ENCODE data around the gene ANKRD40. TPM values are rescaled to one million over a fixed set of nuclear protein-coding genes. Genes with fewer than 3 reads are reported as not detected.

The ANKRD40 gene
- total and polyA plus RNA-seq, 9 of the 15 experiments (the other 6 are each of a cell fraction or from before 2014, with no cell fraction given): 9.0 to 28.9 (median 27.7) TPM

DNA sequence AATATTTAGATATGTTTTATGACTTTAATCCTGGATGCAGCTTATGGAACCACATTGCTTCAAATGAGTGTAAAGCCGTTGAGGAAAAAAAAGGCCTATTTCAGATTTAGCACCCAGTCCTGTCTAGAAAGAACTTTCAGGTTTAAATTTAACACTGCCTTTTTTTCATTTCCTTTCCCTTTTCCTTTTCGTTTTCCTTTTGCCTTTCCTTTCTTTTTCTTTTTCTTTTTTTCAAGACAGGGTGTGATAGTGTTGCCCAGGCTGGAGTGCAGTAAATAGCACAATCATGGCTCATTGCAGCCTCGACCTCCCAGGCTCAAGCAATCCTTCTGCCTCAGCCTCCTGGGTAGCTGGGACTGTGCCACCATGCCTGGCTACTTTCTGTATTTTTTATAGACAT is 27.6 kb upstream of the ANKRD40 start:
- intact Hi-C loops (cut with micrococcal nuclease): no loop called here
- no peak for FAIRE-seq
- POLR2A ChIA-PET: no interaction called here

More for the DNA sequence above, 27.6 kb upstream of the ANKRD40 start:
- WGBS (ENCODE audit: insufficient coverage, low coverage, missing lambda C conversion rate): 84% methylated on average over 2 of the region's 3 CpGs
- H3K9me1 ChIP-seq (ENCODE audit: control insufficient read depth, insufficient read depth, low read length): peaks cover 3% of the 10 kb centered on the region
- H4K20me1 ChIP-seq (replicated peaks; ENCODE audit: control insufficient read depth, insufficient read depth, low read length): peaks cover 18% of the 10 kb centered on the region
- CTCF ChIA-PET (ENCODE audit: low intra/inter-chr PET ratio): no interaction called here
- H3K36me3 ChIP-seq (ENCODE audit: control insufficient read depth, insufficient read depth, low read length): peaks cover 65% of the 10 kb centered on the region
- no peak overlapping the region for H3K27ac ChIP-seq (ENCODE audit: extremely low read depth, low read depth, low read length)
- H3K4me1 ChIP-seq (replicated peaks in 1 of 2; ENCODE audit: control insufficient read depth in 2 of 2, insufficient read depth in 2 of 2, low read length in 2 of 2): peaks cover 5 to 8% of the 10 kb centered on the region in 2 experiments; a peak in 3 of 5 replicates
- no peak overlapping the region for H3K4me2 ChIP-seq (ENCODE audit: insufficient read depth, low read length)
- ATAC-seq: no peak
- in situ Hi-C loops (cut with MboI): no loop called here
- H3K4me3 ChIP-seq: no peak overlapping the region
- no peak for DNase-seq (ENCODE audit: extremely low read depth in 1 of 4, low spot score in 3 of 4)
- H2AFZ ChIP-seq (ENCODE audit: low read depth, low read length): no peak overlapping the region
- no peaks in the 10 kb centered on the region for H3K27me3 ChIP-seq (ENCODE audit: control insufficient read depth in 2 of 2, insufficient read depth in 2 of 2, low read length in 2 of 2)
- H3K79me2 ChIP-seq (ENCODE audit: control insufficient read depth, insufficient read depth, low read length): peaks cover 99% of the 10 kb centered on the region
- BruUV-seq (replicated peaks): no TSS peak
- TF ChIP-seq, protein P1, sequence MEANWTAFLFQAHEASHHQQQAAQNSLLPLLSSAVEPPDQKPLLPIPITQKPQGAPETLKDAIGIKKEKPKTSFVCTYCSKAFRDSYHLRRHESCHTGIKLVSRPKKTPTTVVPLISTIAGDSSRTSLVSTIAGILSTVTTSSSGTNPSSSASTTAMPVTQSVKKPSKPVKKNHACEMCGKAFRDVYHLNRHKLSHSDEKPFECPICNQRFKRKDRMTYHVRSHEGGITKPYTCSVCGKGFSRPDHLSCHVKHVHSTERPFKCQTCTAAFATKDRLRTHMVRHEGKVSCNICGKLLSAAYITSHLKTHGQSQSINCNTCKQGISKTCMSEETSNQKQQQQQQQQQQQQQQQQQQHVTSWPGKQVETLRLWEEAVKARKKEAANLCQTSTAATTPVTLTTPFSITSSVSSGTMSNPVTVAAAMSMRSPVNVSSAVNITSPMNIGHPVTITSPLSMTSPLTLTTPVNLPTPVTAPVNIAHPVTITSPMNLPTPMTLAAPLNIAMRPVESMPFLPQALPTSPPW (CRISPR knock-in tag; IDR thresholded peaks at IDR 0.05): no peak
- no peak for TF ChIP-seq ZSCAN29 (IDR thresholded peaks at IDR 0.05)
- TF ChIP-seq PTBP1 (IDR thresholded peaks at IDR 0.05; ENCODE audit: low read depth, low read length): no peak
- TF ChIP-seq, protein P2, sequence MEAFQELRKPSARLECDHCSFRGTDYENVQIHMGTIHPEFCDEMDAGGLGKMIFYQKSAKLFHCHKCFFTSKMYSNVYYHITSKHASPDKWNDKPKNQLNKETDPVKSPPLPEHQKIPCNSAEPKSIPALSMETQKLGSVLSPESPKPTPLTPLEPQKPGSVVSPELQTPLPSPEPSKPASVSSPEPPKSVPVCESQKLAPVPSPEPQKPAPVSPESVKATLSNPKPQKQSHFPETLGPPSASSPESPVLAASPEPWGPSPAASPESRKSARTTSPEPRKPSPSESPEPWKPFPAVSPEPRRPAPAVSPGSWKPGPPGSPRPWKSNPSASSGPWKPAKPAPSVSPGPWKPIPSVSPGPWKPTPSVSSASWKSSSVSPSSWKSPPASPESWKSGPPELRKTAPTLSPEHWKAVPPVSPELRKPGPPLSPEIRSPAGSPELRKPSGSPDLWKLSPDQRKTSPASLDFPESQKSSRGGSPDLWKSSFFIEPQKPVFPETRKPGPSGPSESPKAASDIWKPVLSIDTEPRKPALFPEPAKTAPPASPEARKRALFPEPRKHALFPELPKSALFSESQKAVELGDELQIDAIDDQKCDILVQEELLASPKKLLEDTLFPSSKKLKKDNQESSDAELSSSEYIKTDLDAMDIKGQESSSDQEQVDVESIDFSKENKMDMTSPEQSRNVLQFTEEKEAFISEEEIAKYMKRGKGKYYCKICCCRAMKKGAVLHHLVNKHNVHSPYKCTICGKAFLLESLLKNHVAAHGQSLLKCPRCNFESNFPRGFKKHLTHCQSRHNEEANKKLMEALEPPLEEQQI (IDR thresholded peaks at IDR 0.05): no peak
- H3K9ac ChIP-seq (ENCODE audit: insufficient read depth in 1 of 2, low read depth in 2 of 2, low read length in 2 of 2): no peak overlapping the region
- H3K9me3 ChIP-seq (replicated peaks; ENCODE audit: control insufficient read depth, insufficient read depth, low read depth, low read length): no peaks in the 10 kb centered on the region
